Adrenal gland (tissue), 5 donors: ENCODE measurements around the gene SLC16A10.

Experiments used
- POLR2A ChIP-seq, 2 donors: fragments of 450-650 bp; IDR thresholded peaks; one replicate each; pipeline ENCODE4 v1.6.1; 2017; ENCODE audit warnings: antibody characterized with exemption in 2 of 2, mild to moderate bottlenecking in 2 of 2, moderate library complexity in 1 of 2
- TF ChIP-seq, protein P1 (sequence below), 6 experiments: fragments of 450-650 bp in 4 of 6; fragments of 200-600 bp in 2 of 6; sonication (generic) in 1 of 6; IDR thresholded peaks; 1 replicate in 5 of 6; 2 replicates in 1 of 6; pipeline versions ENCODE4 v1.5.1 to v1.8.0; 2016 to 2021; ENCODE audit warnings: antibody characterized with exemption in 6 of 6, mild to moderate bottlenecking in 2 of 6, moderate library complexity in 1 of 6
- donor health status: DM: no; HTN: no; CAD: no.

DNA sequence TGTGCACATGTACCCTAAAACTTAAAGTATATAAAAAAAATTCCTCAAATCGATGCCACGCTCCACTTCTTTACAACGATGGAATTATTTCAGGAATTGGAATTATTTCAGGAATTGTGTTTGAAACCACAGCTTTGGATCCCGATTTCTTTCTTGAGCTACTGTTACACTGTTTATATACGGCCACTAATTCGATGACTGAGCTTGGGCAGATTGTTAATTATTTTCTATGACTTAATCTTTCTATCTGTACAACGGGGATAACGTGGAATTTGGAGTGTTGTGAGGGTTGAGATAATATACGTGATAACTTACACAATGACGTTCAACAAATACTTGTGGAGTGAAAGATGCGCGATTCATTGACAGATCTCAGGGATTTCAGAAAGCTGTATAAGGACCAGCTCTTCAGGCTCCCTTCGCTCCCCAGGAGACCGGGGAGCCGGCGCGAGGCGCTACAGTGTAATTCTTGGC is 171.3 kb downstream of the SLC16A10 start:
- TF ChIP-seq, protein P1, sequence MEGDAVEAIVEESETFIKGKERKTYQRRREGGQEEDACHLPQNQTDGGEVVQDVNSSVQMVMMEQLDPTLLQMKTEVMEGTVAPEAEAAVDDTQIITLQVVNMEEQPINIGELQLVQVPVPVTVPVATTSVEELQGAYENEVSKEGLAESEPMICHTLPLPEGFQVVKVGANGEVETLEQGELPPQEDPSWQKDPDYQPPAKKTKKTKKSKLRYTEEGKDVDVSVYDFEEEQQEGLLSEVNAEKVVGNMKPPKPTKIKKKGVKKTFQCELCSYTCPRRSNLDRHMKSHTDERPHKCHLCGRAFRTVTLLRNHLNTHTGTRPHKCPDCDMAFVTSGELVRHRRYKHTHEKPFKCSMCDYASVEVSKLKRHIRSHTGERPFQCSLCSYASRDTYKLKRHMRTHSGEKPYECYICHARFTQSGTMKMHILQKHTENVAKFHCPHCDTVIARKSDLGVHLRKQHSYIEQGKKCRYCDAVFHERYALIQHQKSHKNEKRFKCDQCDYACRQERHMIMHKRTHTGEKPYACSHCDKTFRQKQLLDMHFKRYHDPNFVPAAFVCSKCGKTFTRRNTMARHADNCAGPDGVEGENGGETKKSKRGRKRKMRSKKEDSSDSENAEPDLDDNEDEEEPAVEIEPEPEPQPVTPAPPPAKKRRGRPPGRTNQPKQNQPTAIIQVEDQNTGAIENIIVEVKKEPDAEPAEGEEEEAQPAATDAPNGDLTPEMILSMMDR (IDR thresholded peaks at IDR 0.05): no peak
- TF ChIP-seq POLR2A (IDR thresholded peaks at IDR 0.05): no peak
